Breast epithelium (tissue), 3 donors: ENCODE measurements around the gene SYDE1.

Experiments used
- POLR2A ChIP-seq: fragments of 450-650 bp; IDR thresholded peaks from one replicate; pipeline ENCODE4 v1.6.1; 2016; ENCODE audit warnings: antibody characterized with exemption, mild to moderate bottlenecking, moderate library complexity
- POLR2AphosphoS5 ChIP-seq, 3 donors: sonication (generic); formaldehyde crosslinking; IDR thresholded peaks; one replicate each; pipeline ENCODE4 v1.6.1; 2017; ENCODE audit warnings: antibody characterized with exemption in 3 of 3
- TF ChIP-seq, protein P1 (sequence below), 3 donors: fragments of 450-650 bp; IDR thresholded peaks; one replicate each; pipeline ENCODE4 v1.5.1; 2016 to 2017; ENCODE audit warnings: antibody characterized with exemption in 3 of 3, mild to moderate bottlenecking in 3 of 3, moderate library complexity in 3 of 3

DNA sequence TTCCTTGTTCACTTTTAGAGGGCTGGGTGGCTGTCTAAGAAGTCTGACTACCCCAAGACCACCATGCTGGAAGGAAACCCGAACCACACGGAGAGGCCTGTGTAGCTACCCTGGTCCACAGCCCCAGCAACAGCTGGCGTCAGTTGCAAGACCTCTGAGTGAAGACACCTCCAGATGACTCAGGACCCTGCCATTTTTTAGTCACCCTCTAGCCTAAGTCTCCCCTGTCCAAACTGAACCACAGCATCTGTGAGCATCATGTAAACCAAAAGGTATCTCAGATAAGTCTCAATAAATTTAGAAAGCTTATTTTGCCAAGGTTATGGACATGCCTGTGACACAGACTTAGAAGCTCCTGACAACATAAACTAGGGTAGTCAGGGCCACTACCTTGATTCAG is 2.2 kb upstream of the SYDE1 start:
- TF ChIP-seq, protein P1, sequence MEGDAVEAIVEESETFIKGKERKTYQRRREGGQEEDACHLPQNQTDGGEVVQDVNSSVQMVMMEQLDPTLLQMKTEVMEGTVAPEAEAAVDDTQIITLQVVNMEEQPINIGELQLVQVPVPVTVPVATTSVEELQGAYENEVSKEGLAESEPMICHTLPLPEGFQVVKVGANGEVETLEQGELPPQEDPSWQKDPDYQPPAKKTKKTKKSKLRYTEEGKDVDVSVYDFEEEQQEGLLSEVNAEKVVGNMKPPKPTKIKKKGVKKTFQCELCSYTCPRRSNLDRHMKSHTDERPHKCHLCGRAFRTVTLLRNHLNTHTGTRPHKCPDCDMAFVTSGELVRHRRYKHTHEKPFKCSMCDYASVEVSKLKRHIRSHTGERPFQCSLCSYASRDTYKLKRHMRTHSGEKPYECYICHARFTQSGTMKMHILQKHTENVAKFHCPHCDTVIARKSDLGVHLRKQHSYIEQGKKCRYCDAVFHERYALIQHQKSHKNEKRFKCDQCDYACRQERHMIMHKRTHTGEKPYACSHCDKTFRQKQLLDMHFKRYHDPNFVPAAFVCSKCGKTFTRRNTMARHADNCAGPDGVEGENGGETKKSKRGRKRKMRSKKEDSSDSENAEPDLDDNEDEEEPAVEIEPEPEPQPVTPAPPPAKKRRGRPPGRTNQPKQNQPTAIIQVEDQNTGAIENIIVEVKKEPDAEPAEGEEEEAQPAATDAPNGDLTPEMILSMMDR (IDR thresholded peaks at IDR 0.05), result no peak
- TF ChIP-seq POLR2A (no peak), POLR2AphosphoS5 (IDR thresholded peaks at IDR 0.05) (no peak)
